OCI-LY7 (cell line): Measurements from ENCODE around the gene DHRS9. TPM values are rescaled to one million over a fixed set of nuclear protein-coding genes. Genes with fewer than 3 reads are reported as not detected.

Source experiments
- BruUV-seq: library from RNA; stranded (reverse); fragments of 400-500 nt; replicated peaks from 2 replicates; lab custom pipeline; 2021; lab: Mats Ljungman, UMichigan
- CTCF ChIA-PET: fragments of 300-600 bp; sonication (Branson Sonifier 250); formaldehyde crosslinking; loops from one replicate; lab custom pipeline; 2022; ENCODE audit warnings: antibody characterized with exemption; ENCODE audit not compliant: unreplicated experiment; lab: Charles Lee
- POLR2A ChIA-PET: fragments of 300-600 bp; sonication (Branson Sonifier 250); formaldehyde crosslinking; loops from one replicate; lab custom pipeline; 2022; ENCODE audit warnings: antibody characterized with exemption; lab: Charles Lee
- DNase-seq: peaks from one replicate; pipeline ENCODE4 v3.0.0-alpha.2; 2015; ENCODE audit warnings: low spot score
- H2AFZ ChIP-seq: fragments of 200-600 bp; sonication (generic), shearing (Covaris generic); 2 replicates; pipeline ENCODE4 v1.6.1; 2014; ENCODE audit warnings: mild to moderate bottlenecking, antibody characterized with exemption, low read length, moderate library complexity
- H3K27ac ChIP-seq: fragments of 200-600 bp; sonication (generic); 2 replicates; pipeline ENCODE4 v1.5.1; 2014; ENCODE audit warnings: mixed run types, low read depth, mild to moderate bottlenecking, moderate library complexity, low read length, inconsistent platforms; ENCODE audit not compliant: poor library complexity, severe bottlenecking
- H3K36me3 ChIP-seq: fragments of 200-600 bp; sonication (generic); 2 replicates; pipeline ENCODE4 v1.6.1; 2014; ENCODE audit warnings: mild to moderate bottlenecking, antibody characterized with exemption, low read length, moderate library complexity, mixed read lengths; ENCODE audit not compliant: insufficient read depth
- H3K4me1 ChIP-seq: fragments of 200-600 bp; sonication (generic); 2 replicates; pipeline ENCODE4 v1.5.1; 2014; ENCODE audit warnings: mild to moderate bottlenecking, low read length; ENCODE audit not compliant: insufficient read depth, poor library complexity, severe bottlenecking
- H3K4me2 ChIP-seq: fragments of 200-600 bp; sonication (generic); 2 replicates; pipeline ENCODE4 v1.6.1; 2014; ENCODE audit warnings: mild to moderate bottlenecking, low read length
- H3K4me3 ChIP-seq: fragments of 200-600 bp; sonication (generic); 2 replicates; pipeline ENCODE4 v1.5.1; 2014; ENCODE audit warnings: mild to moderate bottlenecking, low read depth, low read length; ENCODE audit not compliant: poor library complexity, severe bottlenecking
- H3K79me2 ChIP-seq: fragments of 200-600 bp; sonication (generic); 2 replicates; pipeline ENCODE4 v1.6.1; 2016; ENCODE audit warnings: low read depth, mild to moderate bottlenecking, low read length, moderate library complexity, mixed read lengths; ENCODE audit not compliant: insufficient read depth
- H3K9me2 ChIP-seq: fragments of 200-600 bp; sonication (generic); 2 replicates; pipeline ENCODE4 v1.6.1; 2016; ENCODE audit warnings: mild to moderate bottlenecking, low read length, mixed read lengths; ENCODE audit not compliant: insufficient read depth
- H3K9me3 ChIP-seq: fragments of 200-600 bp; sonication (generic); 2 replicates; pipeline ENCODE4 v1.6.1; 2014; ENCODE audit warnings: mild to moderate bottlenecking, mixed run types, low read length, mixed read lengths
- H4K20me1 ChIP-seq: fragments of 200-600 bp; sonication (generic); 2 replicates; pipeline ENCODE4 v1.6.1; 2014; ENCODE audit warnings: mild to moderate bottlenecking, antibody characterized with exemption, low read length, moderate library complexity, mixed read lengths; ENCODE audit not compliant: insufficient read depth
- CTCF ChIP-seq: fragments of 200-600 bp; sonication (generic); conservative IDR thresholded peaks from 2 replicates; pipeline ENCODE4 v1.5.1; 2014; ENCODE audit warnings: mild to moderate bottlenecking, antibody characterized with exemption, low read length, moderate library complexity, mixed read lengths
- EZH2phosphoT487 ChIP-seq: fragments of 200-600 bp; sonication (generic); IDR thresholded peaks from 2 replicates; pipeline ENCODE4 v1.6.1; 2018; ENCODE audit warnings: low read depth, borderline replicate concordance, mild to moderate bottlenecking, mixed run types, antibody characterized with exemption, low read length, moderate library complexity, mixed read lengths
- intact Hi-C: fragments of 100-400 bp; cut with micrococcal nuclease; formaldehyde crosslinking; loops from one replicate; pipeline ENCODE4 v1.10.0; 2022; ENCODE audit not compliant: unreplicated experiment
- total RNA-seq, 2 experiments: library from RNA; depleted of rRNA in 1 of 2; stranded (reverse); fragments of >200 nt in 1 of 2; shearing (Covaris generic) in 1 of 2; gene quantifications; 2 replicates each; pipeline ENCODE4 v1.2.3, GENCODE V29; 2014 to 2022

Gene DHRS9
- total RNA-seq, 2 experiments from 2014 or later: 0.59 TPM; not detected in 1

- Histone ChIP-seq H3K9me3 (no peaks in the 10 kb centered on the region), H3K79me2 (no peaks in the 10 kb centered on the region), H4K20me1 (no peaks in the 10 kb centered on the region), H3K4me1 (peaks cover 13% of the 10 kb centered on the region), H3K4me2 (peak overlapping the region; percentile 19), H3K27ac (no peak overlapping the region), H3K9me2 (no peaks in the 10 kb centered on the region), H3K4me3 (no peak overlapping the region), H3K36me3 (no peaks in the 10 kb centered on the region), H2AFZ (0 out of 2 replicates have a peak overlapping the region, but pooled peaks have one; percentile 3)
- TF ChIP-seq EZH2phosphoT487: no peak
- no peak for TF ChIP-seq CTCF
- BruUV-seq: no TSS peak
- intact Hi-C loops: loop anchor here (2.0 kb wide), 2 partner anchors 31 to 179 kb away; no protein-coding TSS in a partner anchor
- POLR2A ChIA-PET: interaction anchor here (0.7 to 2.1 kb wide), 10 partner anchors 8 to 176 kb away, joined by 3 to 7 read pairs (median 4); no protein-coding TSS in a partner anchor
- CTCF ChIA-PET: interaction anchor here (1.2 kb wide), 1 partner anchor 9 kb away, joined by 4 read pairs; no protein-coding TSS in a partner anchor
- peak; percentile 47 for DNase-seq
These were observed 70.8 kb downstream of the DHRS9 start for GRCh38 chr2:169139993-169140767.

- no peaks in the 10 kb centered on the region for H3K9me2 ChIP-seq
- H3K4me3 ChIP-seq: no peak overlapping the region
- no peak overlapping the region for H3K4me2 ChIP-seq
- intact Hi-C loops: loop anchor here (2.0 kb wide), 2 partner anchors 33 to 181 kb away; no protein-coding TSS in a partner anchor
- H3K4me1 ChIP-seq: peaks cover 13% of the 10 kb centered on the region
- TF ChIP-seq EZH2phosphoT487: no peak
- TF ChIP-seq CTCF: peak; percentile 89
- H3K79me2 ChIP-seq: no peaks in the 10 kb centered on the region
- H3K9me3 ChIP-seq: no peaks in the 10 kb centered on the region
- DNase-seq: peak; percentile 51
- H3K27ac ChIP-seq: no peak overlapping the region
- no peaks in the 10 kb centered on the region for H3K36me3 ChIP-seq
- POLR2A ChIA-PET: interaction anchor here (1.3 to 4.4 kb wide), 3 partner anchors 10 to 28 kb away, joined by 4 to 23 read pairs (median 4); no protein-coding TSS in a partner anchor
- no peak overlapping the region for H2AFZ ChIP-seq
- BruUV-seq: no TSS peak
- H4K20me1 ChIP-seq: no peaks in the 10 kb centered on the region
- CTCF ChIA-PET: interaction anchor here (0.6 to 1.3 kb wide), 5 partner anchors 10 to 104 kb away, joined by 3 to 6 read pairs (median 4); no protein-coding TSS in a partner anchor
These were observed 72.5 kb downstream of the DHRS9 start for GRCh38 chr2:169141713-169142352.
